ENCODE results near the gene POU2F1.
"Not testable (repeated sequence)": the region's sequence is repeated elsewhere in the genome, so short reads cannot be mapped to it uniquely, and the experiment has no call there.

The POU2F1 gene

GRCh38 chr1:167206166-167206835 lies 14.4 kb upstream of the POU2F1 start:
- DNase-seq: no peak

- no peak for DNase-seq
Measured at GRCh38 chr1:167207940-167208623, 12.6 kb upstream of the POU2F1 start.

GRCh38 chr1:167208624-167208976 lies 12.1 kb upstream of the POU2F1 start:
- no peak for DNase-seq

GRCh38 chr1:167209044-167209443 lies 11.6 kb upstream of the POU2F1 start:
- DNase-seq: no peak

DNA sequence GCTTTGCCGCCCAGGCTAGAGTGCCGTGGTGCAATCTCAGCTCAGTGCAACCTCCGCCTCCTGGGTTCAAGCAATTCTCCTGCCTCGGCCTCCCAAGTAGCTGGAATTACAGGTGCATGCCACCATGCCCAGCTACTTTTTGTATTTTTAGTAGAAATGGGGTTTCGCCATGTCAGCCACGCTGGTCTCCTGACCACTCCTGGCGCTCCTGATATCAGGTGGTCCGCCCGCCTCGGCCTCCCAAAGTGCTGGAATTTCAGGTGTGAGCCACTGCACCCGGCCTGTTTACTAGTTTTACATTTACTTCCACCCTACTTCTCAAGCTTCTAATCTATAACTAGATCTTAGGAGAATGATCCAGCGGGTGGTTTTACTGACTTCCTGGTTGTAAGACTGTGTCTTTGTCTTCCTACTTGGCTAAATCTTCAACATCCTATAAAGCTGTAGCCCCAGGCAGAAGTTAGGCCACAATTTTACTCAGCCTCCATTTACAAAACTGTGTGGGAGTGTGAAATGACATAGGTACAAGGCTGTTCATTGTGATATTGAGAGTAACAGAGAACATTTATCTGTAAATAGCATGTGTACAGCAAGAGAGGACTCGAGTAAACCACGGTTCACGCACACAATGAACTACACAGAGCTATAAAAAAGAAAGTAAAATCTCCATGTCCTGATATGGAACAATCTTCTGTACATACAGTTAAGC lies 9.6 kb upstream of the POU2F1 start:
- no peak for DNase-seq

DNA sequence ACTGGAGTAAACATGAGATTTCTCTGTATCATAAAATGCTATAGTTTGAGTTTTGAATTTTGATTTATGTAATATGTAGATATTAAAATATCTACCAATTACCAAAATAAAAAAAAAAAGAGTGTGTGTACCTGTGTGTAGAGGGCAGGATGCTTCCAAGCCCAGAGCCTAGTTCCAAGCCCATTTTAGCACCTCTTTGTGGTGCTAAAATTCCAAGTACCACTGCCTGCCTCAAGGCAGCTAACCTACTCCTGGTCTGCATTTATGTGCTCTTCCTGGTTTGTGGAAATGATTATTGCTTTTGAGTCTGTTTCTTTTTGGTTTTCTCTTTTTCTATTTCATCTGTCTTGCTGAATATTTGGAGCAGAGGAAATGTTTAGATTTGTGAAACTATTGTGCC lies 8.7 kb upstream of the POU2F1 start:
- no peak for DNase-seq

DNA sequence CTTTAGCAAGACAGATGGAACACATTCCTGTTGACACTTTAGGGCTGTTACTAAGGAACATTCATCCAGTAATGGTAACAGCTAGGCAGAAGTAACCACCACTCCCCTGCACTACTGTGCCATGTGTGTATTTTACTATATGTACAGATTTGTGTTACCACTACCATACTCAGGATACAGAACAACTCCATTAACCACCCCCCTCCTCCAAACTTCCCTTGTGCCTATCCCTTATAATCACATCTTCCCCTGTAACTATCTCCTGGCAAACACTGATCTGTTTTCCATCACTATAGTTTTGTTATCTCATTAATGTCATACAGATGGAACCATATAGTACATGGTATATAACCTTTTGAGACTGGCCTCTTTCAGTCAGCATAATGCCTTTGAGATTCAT lies 3.9 kb upstream of the POU2F1 start:
- DNase-seq: no peak

- no peak for DNase-seq
Measured at GRCh38 chr1:167219194-167219593, 1.5 kb upstream of the POU2F1 start.

DNA sequence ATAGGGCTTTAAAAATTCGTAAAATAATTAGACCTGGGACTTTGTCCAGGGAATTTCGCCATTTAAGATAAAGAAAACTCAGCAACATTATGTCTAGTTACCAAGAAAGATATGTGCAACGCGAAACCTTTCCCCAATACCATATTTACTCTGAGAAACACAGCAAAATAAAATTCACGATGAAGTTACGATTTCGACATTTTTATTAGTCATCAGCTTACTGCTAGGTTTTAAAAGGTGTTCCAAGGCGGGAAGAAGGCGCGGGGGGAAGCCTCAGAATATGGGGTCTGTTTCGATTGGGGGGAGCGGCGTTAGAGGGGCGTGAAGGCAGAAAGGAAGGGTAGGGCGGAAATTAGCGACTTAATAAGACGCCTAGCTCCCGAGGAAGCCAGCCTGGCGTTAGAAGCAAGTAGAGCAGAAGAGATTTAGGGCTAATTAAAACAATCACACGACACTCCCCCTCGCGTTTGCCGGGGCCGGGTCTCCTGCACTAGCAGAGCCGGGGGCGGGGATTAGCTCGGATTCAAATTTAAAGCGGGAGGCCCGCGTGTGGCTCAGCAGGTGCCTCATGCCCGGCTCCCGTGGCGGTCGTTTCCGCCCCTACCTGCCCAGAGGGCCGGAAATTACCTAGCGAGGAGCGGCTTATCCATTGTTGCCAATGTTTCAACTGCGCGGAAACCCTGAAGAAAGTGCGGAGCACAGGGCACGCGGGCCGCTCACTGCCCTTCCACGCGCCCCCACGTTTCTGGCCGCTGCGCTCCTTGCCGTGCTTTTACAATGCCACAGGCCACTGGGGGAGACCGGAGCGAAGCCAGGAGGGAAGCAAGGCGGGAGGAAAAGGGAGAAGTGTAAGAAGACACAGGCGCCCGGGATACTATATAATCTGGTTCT lies 795 bp upstream of the POU2F1 start:
- peak; percentile 84 for DNase-seq

- DNase-seq: no peak
Measured at GRCh38 chr1:167221126-167221737, 546 bp downstream of the POU2F1 start.

GRCh38 chr1:167221738-167222610 lies 1.3 kb downstream of the POU2F1 start:
- no peak for DNase-seq

- no peak for DNase-seq
Measured at GRCh38 chr1:167223144-167224103, 2.7 kb downstream of the POU2F1 start.

- DNase-seq: not testable (repeated sequence)
Measured at GRCh38 chr1:167224734-167225235, 4.1 kb downstream of the POU2F1 start.

- no peak for DNase-seq
Measured at GRCh38 chr1:167225920-167226319, 5.2 kb downstream of the POU2F1 start.

GRCh38 chr1:167227934-167228378 lies 7.3 kb downstream of the POU2F1 start:
- no peak for DNase-seq

GRCh38 chr1:167229719-167230385 lies 9.2 kb downstream of the POU2F1 start:
- no peak for DNase-seq

- DNase-seq: no peak
Measured at GRCh38 chr1:167230437-167230836, 9.8 kb downstream of the POU2F1 start.

DNA sequence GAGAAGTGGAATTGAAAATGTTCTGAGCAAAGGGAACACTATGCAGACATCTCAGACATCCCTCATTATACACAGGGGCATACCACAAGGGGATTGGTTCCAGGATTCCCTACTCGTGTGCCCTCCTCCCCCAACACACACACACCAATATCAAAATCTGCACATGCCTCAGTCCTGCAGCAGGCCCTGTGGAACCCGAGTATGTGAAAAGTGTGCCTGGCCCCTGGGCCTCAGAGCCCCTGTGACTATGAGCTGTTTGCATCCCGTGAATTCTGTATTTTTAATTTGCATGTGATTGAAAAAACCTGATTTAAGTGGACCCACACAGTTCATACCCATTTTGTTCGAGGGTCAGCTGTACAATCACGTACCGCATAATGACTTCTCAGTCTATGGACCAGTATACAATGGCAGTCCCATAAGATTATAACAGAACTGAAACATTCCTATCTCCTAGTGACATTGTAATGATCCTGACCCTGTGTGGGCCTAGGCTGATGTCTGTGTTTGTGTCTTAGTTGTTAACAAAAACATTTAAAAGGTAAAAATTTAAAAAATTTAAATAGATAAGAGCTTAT lies 11.3 kb downstream of the POU2F1 start:
- DNase-seq: no peak

- DNase-seq: no peak
Measured at GRCh38 chr1:167232801-167233200, 12.1 kb downstream of the POU2F1 start.

Data from NCI-H2081 treated with DMSO at 0.1 percent for 48 hours (cell line).